Omental fat pad (tissue), 4 donors: ENCODE measurements around the gene DSG3. TPM values are rescaled to one million over a fixed set of nuclear protein-coding genes. Genes with fewer than 3 reads are reported as not detected.

ENCODE experiments used
- ATAC-seq: fragments of 150-250 bp; one replicate; pipeline ENCODE4 v1.9.1; 2016; ENCODE audit warnings: mild to moderate bottlenecking, moderate library complexity; ENCODE audit not compliant: low FRiP score
- DNase-seq: peaks from one replicate; pipeline ENCODE4 v3.0.0-alpha.2; 2019; ENCODE audit warnings: low spot score
- total RNA-seq, 4 donors: library from RNA; depleted of rRNA; stranded (reverse); fragments of >200 nt; gene quantifications; one replicate each; pipeline ENCODE4 v1.1.0, GENCODE V29; 2016
- TF ChIP-seq, protein P1 (sequence below), 3 donors: fragments of 450-650 bp; IDR thresholded peaks; one replicate each; pipeline ENCODE4 v1.5.1; 2016 to 2017; ENCODE audit warnings: antibody characterized with exemption in 3 of 3, mild to moderate bottlenecking in 3 of 3, moderate library complexity in 2 of 3

The DSG3 gene
- total RNA-seq, 4 donors from 2014 or later: not detected

DNA sequence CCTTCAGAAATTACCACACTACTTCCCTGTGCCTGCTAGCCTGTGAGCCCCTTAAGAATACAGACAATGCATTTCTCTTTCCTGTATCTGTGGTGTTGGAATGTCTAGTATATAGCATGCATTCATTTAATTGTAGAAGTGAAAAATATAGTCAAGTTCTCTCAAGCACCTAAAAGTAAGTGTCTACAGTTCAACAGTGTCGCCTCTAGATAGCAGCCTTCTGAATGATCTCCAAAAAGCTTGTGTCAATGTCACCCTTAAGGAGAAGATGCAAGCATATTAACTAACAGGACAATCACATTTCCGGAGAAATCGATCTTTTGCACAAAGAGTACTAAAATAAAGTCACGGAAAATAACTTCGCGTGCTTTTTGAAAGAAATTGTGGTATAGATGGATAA is 27.5 kb upstream of the DSG3 start:
- ATAC-seq (no peak), DNase-seq (no peak)
- TF ChIP-seq, protein P1, sequence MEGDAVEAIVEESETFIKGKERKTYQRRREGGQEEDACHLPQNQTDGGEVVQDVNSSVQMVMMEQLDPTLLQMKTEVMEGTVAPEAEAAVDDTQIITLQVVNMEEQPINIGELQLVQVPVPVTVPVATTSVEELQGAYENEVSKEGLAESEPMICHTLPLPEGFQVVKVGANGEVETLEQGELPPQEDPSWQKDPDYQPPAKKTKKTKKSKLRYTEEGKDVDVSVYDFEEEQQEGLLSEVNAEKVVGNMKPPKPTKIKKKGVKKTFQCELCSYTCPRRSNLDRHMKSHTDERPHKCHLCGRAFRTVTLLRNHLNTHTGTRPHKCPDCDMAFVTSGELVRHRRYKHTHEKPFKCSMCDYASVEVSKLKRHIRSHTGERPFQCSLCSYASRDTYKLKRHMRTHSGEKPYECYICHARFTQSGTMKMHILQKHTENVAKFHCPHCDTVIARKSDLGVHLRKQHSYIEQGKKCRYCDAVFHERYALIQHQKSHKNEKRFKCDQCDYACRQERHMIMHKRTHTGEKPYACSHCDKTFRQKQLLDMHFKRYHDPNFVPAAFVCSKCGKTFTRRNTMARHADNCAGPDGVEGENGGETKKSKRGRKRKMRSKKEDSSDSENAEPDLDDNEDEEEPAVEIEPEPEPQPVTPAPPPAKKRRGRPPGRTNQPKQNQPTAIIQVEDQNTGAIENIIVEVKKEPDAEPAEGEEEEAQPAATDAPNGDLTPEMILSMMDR (IDR thresholded peaks at IDR 0.05): no peak

DNA sequence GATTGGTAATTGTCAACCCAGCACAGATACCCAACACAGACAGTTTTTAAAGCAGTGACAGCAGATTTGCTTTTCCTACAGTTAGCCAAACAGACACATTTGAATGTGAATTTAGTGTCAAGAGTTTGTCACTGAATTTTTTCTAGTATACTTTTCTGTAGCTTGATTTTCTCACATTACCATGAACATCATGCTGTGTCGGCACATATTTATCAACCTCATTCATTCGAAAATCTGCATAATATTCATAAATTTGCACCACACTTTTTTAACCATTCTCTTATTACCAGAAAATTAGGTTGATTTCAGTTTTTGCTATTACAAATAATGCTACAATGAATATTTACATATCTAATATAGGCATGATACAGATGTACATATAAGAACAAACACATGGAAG is 27.0 kb upstream of the DSG3 start:
- TF ChIP-seq, protein P1 (IDR thresholded peaks at IDR 0.05): no peak
- DNase-seq (no peak), ATAC-seq (no peak)

DNA sequence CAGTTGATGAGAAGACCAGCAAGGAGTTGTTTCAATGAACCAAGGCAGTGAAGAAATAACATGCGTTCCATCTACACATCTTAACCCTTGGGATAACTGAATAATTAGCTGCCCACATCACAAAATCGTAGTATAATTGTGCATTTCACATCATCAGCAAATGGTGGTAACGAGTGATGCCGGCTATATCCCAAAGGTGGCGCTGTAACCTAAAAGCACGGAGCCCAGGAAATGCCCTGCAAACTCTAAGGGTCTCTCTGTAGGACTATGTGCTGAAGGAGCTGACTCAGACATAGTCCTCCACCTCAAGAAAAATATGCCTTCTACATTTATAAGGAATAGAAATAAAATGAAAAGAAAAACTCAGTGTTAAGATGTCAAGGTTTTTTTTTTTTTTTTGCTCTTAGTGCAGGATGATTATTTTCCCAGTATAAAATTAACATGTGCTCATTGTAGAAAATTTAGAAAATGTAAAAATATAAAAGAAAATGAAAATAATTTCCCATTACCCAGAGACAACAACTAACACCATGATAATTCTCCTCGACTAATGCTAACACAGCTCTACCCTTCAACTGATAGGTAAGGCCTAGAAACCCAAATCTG is 23.1 kb upstream of the DSG3 start:
- peak; percentile 56 for ATAC-seq
- no peak for DNase-seq
- TF ChIP-seq, protein P1 (IDR thresholded peaks at IDR 0.05): no peak

- DNase-seq (no peak), ATAC-seq (peak; percentile 37)
- TF ChIP-seq, protein P1 (IDR thresholded peaks at IDR 0.05): no peak
Measured at GRCh38 chr18:31426021-31426420, 21.5 kb upstream of the DSG3 start.

- no peak for DNase-seq
- TF ChIP-seq, protein P1 (IDR thresholded peaks at IDR 0.05): no peak
- no peak for ATAC-seq
Measured at GRCh38 chr18:31426871-31427406, 20.6 kb upstream of the DSG3 start.

- no peak for ATAC-seq
- no peak for DNase-seq
- TF ChIP-seq, protein P1 (IDR thresholded peaks at IDR 0.05): no peak
Measured at GRCh38 chr18:31428211-31428610, 19.3 kb upstream of the DSG3 start.

- DNase-seq: no peak
- TF ChIP-seq, protein P1 (IDR thresholded peaks at IDR 0.05): no peak
- ATAC-seq: no peak
Measured at GRCh38 chr18:31429623-31430022, 17.9 kb upstream of the DSG3 start.
